Stimulated activated CD4-positive, alpha-beta T cell treated with anti-CD3 and anti-CD28 coated beads, Interleukin-2, amount 100 ng/mL, for 24 hours (primary cell): ENCODE results near the gene TRMU.

Source experiments
- DNase-seq, 2 donors: peaks; one replicate each; pipeline ENCODE4 v3.0.0-alpha.2; 2020

TRMU gene

GRCh38 chr22:46371623-46372226 is 36.2 kb downstream of the TRMU start:
- no peak for DNase-seq

DNA sequence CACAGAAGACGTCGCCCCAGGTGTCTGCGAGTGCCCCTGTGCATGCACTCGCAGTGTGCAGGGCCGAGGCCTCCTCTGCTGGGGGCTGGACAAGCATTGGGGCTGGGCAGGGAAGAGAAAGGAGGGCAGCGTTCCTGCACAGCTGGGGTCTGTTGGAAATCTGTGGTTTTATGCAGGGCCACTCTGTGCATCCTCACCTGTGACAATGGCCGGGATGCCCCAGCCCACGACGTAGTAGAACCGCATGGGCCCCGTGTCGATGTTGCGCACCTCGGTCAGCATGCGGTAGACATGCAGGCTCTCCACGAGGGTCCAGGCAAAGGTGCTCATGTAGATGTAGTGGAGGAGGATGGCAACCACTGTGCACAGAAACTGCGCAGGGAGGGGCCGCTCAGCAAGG is 37.2 kb downstream of the TRMU start:
- DNase-seq, result no peak

GRCh38 chr22:46373159-46373558 is 37.6 kb downstream of the TRMU start:
- DNase-seq, result no peak

- DNase-seq, result peak in 1 of 2 donors; percentile 22
Observed at GRCh38 chr22:46373921-46374662, 38.6 kb downstream of the TRMU start.

GRCh38 chr22:46374663-46375474 is 39.4 kb downstream of the TRMU start:
- no peak for DNase-seq

- no peak for DNase-seq
Observed at GRCh38 chr22:46376111-46376510, 40.6 kb downstream of the TRMU start.

DNA sequence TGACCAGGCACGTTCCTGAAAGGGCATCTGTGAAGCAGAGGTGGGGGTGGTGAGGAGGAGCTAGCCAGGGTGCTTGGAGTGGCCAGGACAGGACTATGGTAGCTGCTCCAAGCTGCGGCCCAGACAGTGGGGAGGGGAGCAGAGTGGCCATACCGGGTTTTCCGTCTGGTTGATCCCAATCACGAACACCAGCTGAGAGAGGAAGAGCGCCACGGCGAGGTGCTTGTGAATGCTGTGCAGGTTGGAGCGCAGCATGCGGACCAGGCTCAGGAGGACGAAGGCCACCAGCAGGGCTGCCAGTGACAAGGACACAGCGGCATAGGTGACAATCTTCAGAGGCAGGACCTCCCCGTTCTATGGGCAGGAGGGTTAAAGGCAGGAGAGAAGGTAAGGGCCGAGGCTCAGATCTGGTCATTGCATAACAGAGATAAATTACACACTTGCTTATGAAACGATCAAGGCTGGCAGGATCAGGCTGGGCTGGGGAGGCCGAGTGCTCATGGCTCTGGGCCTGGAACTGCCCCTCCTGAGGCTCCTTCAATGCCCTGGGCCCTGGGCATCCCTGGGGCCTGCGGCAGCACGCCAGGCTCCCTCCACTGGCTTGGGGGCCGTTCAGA is 41.5 kb downstream of the TRMU start:
- DNase-seq, result no peak

DNA sequence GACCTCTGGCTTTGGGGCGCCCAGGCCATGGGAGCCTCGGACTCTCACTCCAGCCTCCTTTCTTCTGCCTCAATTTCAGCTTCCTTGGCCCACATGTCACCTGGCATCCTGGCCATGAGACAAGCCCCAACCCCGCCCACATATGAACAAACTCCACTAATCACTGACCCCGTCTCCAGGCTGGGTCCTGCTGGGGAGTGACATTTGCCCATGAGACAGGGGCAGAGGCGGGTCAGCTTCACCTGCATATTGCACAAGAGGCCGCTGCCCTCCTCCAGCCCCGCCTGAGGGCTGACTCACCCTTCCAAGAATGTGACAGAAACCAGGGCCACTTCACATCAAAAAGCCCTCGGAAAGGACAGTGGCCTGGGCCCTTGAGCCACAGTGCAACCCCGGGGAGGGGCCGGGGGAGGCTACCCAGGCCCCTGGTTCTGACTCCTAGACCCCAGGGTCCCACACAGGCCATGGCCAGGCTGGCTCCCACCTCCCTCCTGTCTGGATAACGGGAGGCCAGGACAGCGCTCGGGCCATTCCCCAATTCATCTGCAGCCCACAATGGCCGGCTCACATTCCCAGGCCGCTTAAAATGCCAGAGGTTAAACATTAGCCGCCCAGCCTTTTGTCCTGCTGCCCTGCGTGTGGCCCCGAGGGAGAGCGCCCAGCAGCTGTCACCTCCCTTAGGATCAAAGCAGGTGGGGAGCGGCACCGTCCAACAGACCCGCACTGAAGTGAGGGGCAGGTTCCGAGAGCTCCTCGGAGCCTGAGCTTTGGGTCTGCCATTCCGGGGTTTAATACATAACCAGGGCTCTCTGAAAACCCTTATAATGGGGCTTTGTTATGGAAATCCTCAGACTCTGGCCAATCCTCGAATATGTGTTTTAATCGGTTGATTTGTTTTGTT is 42.3 kb downstream of the TRMU start:
- no peak for DNase-seq

GRCh38 chr22:46378426-46379065 is 43.0 kb downstream of the TRMU start:
- DNase-seq, result no peak

GRCh38 chr22:46379066-46379930 is 43.8 kb downstream of the TRMU start:
- DNase-seq, result no peak

- DNase-seq, result no peak
Observed at GRCh38 chr22:46380069-46380468, 44.6 kb downstream of the TRMU start.

GRCh38 chr22:46380581-46380980 is 45.1 kb downstream of the TRMU start:
- no peak for DNase-seq

DNA sequence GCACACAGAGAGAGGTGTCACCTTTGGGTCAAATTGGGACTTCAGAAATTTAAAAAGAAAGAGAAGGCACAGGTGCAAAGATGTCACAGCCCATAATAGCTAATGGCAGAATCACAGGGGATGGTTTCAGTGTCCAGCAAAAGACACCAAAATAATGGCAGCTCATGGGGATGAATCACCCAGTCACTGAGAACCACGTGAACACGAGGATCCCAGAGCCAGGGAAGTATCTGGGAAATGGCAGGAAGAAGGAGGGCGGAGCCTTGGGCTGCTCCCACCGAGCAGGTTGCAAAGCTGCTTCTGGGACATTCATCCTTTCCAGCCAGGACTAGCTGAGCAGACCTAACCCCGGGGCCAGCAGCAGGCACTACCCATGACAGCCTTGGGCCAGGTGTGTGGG is 45.6 kb downstream of the TRMU start:
- DNase-seq, result no peak

- DNase-seq, result no peak
Observed at GRCh38 chr22:46381731-46382130, 46.2 kb downstream of the TRMU start.

DNA sequence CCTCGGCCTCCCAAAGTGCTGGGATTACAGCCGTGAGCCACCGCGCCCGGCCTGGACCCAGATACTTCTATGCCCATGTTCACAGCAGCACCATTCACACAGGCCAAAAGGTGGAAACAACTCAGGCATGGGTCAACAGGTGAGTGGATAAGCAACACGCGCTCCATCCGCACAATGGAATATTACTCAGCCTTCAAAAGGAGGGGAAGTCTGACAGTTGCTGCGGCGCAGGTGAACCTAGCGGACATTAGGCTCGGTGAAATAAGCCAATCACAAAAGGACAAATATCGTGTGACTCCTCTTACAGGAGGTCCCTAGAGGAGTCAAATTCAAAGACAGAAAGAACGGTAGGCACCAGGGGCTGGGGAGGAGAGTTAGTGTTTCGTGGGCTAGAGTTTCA is 47.0 kb downstream of the TRMU start:
- no peak for DNase-seq

DNA sequence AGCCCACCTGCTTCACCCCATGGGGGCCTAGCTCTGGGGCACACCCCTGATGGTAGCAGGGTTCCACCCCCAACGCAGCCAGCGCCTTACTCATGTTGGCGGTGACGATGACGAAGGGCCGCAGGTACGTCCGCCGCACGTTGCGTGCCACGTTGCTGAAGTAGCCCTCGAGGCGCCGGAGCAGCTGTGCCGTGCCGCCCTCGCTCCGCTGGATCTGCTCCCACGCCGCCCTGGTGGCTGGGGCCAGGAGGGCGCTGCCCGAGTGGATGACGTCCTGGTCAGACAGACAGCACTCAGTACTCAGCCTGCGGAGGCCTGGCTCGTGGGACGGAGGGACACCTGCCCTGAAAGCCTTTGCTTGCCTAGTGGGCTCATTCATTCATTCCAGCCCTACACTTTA is 50.8 kb downstream of the TRMU start:
- no peak for DNase-seq

- no peak for DNase-seq
Observed at GRCh38 chr22:46387748-46388147, 52.2 kb downstream of the TRMU start.

DNA sequence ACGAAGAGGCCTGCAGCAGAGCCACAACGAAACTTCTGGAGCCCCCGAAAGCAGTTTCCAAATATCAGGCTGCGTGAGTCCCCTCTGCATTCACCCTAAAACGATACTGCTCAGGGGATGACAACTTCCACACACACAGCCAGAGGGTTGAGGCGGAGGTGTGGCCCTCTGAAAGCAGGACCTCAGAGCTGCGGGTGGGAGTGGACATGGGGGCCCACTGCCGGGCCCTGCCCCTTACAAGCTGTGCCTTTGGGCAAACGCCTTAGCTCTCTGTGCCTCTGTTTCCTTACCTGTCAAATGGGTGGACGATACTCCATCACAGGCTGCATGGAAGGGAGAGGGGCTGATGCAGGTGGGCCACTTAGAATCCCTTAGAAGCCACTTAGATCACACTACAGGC is 53.1 kb downstream of the TRMU start:
- DNase-seq, result no peak

DNA sequence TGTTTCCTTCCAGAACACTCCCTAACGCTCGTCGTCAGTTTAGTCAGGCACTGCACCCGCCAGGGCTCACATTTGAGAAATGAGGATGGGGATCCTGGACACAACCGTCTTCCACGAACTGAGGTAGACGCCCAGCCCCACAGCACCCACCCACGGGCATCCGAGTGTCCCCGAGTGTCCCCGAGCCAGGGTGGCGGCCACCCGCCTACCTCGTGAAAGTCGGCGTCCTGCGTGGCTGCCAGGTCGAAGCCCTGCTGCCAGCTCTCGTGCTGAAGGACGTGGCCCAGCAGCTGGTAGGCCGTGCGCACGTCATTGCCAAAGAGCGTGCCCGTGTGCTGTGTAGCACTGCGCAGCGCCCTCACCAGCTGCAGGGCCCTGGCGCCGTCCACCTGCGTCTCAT is 53.6 kb downstream of the TRMU start:
- DNase-seq, result no peak

DNA sequence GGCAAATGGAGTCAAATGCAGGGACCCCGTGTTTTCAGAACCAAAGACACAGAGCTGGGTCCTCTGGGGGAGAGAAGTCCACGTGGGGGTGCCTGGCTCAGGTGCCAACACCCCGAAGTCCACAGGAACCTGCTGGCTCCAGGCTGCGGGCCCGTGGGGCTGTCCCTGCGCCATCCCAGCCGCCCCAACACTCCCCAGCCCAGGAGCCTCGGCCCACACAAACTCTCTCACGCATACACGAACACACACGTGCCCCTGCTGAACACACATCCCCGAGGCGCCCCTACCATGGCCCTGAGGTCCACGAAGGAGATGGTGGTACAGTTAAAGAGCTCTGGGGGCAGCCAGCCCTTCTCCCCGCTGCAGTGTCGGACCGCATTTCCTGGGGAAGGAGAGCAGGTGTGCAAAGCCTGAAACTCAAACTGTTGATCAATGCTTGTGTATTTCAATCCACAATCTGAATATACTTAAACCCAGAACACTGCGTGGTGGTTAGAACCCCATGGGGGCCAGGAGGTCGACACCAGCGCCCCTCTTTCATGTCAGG is 54.7 kb downstream of the TRMU start:
- DNase-seq, result no peak
